Measurements from ENCODE around the gene ARHGAP22.
A peak's percentile ranks its signal among the peaks of the same experiment; 100 is the strongest.
"Not testable (repeated sequence)": the region's sequence is repeated elsewhere in the genome, so short reads cannot be mapped to it uniquely, and the experiment has no call there.

The ARHGAP22 gene

GRCh38 chr10:48604991-48605508, at the start of gene ARHGAP22:
TSS of gene ARHGAP22 (minus strand) at chr10:48605073. CDS start at chr10:48604796, 277 bp downstream.
- peak; percentile 87 for DNase-seq (ENCODE audit: low spot score)

- no peak for DNase-seq (ENCODE audit: low spot score)
These were observed 49.2 kb upstream of the ARHGAP22 start for GRCh38 chr10:48653944-48654698.

GRCh38 chr10:48653347-48653746, 48.5 kb upstream of the ARHGAP22 start:
- DNase-seq (ENCODE audit: low spot score): no peak

DNA sequence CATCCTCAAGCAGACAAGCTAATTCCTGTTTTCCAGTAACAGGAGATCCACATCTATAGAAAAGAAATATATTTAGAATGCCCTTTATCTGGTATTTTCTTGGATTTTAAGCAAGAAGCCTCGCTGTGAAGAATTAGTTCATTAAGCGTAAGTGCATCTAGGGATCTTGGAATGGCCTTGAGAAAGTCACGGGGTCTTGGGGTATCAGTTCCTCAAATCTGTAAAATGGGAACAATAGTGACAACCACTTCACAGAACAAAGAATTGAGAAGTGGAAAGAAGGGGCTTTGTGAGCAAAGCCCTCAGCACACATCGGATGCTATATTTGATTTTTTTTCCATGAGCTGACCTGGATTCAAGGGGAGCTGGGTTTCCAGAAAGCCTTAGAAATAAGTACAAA, 47.5 kb upstream of the ARHGAP22 start:
- DNase-seq (ENCODE audit: low spot score): no peak

- no peak for DNase-seq (ENCODE audit: low spot score)
These were observed 47.0 kb upstream of the ARHGAP22 start for GRCh38 chr10:48651839-48652238.

DNA sequence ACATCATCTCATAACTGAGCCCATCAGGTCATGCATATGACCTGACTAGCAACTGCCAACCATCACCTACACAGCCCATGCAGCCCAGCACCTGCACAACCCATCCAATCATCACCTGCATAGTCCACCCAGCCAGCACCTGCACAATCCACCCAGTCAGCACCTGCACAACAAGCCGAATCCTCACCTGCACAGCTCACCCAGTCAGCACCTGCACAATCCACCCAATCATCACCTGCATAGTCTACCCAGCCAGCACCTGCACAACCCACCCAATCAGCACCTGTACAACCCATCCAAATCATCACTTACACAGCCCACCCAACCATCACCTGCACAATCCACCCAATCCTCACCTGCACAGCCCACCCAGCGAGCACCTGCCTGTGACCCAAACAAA, 46.4 kb upstream of the ARHGAP22 start:
- no peak for DNase-seq (ENCODE audit: low spot score)

DNA sequence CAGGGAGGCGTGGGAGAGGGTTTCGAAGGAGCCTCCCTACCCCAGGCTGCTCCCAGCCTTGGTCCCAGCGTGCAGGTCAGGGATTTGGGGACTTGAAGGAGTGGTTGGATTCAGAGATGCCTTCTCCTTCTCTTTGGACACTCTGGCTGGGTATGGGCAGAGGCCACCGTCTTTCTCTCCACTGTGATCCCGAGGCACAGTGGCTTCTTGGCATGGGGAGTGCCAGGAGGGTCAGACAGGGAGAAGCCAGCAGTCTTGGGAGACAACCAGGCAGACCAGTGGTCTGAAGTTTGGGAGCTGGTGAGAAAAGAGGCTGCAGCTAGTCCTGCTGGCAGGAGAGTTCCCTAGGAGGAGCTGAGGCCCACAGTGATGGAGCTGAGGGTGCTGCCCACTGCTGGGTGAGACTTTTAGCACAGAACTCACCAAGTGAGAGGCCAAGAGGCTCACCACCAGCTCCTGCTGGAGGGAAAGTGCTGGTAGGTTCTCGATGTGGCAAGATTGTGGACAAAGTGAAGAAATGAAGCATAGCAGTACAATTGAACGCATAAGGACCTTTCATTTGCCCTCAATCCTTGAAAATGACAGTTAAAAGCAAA, 44.6 kb upstream of the ARHGAP22 start:
- DNase-seq (ENCODE audit: low spot score): peak; percentile 43

GRCh38 chr10:48648172-48648942, 43.5 kb upstream of the ARHGAP22 start:
- no peak for DNase-seq (ENCODE audit: low spot score)

GRCh38 chr10:48647073-48647472, 42.2 kb upstream of the ARHGAP22 start:
- not testable (repeated sequence) for DNase-seq (ENCODE audit: low spot score)

GRCh38 chr10:48645600-48645999, 40.7 kb upstream of the ARHGAP22 start:
- DNase-seq (ENCODE audit: low spot score): no peak

- not testable (repeated sequence) for DNase-seq (ENCODE audit: low spot score)
These were observed 36.3 kb upstream of the ARHGAP22 start for GRCh38 chr10:48641099-48641690.

GRCh38 chr10:48640326-48640725, 35.5 kb upstream of the ARHGAP22 start:
- no peak for DNase-seq (ENCODE audit: low spot score)

DNA sequence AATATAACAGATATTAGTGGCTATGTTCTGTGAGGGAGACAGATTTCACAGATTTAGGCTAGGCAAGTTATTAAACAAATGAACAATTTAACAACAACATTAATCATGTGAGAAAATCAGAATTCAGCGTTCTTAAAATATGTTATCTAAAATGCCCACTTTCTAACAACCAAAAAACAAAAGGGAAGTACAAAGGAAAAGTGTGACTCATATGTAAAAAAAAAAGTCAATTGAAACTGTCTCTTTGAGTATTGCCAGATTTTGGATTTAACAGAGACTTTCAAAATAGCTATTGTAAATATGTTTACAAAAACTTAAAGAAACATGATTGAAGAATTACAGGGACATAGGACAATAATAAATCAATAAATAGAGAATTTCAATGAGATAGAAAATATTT, 34.8 kb upstream of the ARHGAP22 start:
- no peak for DNase-seq (ENCODE audit: low spot score)

- no peak for DNase-seq (ENCODE audit: low spot score)
These were observed 34.1 kb upstream of the ARHGAP22 start for GRCh38 chr10:48638739-48639527.

GRCh38 chr10:48638158-48638557, 33.3 kb upstream of the ARHGAP22 start:
- DNase-seq (ENCODE audit: low spot score): no peak

GRCh38 chr10:48636901-48637300, 32.0 kb upstream of the ARHGAP22 start:
- DNase-seq (ENCODE audit: low spot score): no peak

DNA sequence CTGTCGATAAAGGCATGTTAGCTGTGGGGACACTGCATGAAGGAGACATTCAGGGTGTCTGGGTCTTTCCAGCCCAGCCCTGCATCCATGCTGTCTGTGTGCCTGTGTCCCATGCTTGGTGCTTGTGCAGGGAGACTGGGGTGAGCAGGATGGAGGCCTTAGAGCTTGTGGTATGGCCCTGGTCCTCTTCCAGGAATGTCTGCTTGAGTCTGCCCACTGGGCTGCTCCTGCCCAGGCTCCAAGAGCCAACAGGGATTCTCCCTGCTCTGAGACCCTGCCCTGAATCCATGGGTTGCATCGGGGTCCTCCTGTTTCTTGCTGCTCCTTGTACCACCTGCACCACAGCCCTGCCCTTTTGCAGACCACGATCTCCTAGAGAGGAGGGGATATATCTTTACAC, 31.4 kb upstream of the ARHGAP22 start:
- DNase-seq (ENCODE audit: low spot score): no peak

- no peak for DNase-seq (ENCODE audit: low spot score)
These were observed 30.2 kb upstream of the ARHGAP22 start for GRCh38 chr10:48634984-48635557.

DNA sequence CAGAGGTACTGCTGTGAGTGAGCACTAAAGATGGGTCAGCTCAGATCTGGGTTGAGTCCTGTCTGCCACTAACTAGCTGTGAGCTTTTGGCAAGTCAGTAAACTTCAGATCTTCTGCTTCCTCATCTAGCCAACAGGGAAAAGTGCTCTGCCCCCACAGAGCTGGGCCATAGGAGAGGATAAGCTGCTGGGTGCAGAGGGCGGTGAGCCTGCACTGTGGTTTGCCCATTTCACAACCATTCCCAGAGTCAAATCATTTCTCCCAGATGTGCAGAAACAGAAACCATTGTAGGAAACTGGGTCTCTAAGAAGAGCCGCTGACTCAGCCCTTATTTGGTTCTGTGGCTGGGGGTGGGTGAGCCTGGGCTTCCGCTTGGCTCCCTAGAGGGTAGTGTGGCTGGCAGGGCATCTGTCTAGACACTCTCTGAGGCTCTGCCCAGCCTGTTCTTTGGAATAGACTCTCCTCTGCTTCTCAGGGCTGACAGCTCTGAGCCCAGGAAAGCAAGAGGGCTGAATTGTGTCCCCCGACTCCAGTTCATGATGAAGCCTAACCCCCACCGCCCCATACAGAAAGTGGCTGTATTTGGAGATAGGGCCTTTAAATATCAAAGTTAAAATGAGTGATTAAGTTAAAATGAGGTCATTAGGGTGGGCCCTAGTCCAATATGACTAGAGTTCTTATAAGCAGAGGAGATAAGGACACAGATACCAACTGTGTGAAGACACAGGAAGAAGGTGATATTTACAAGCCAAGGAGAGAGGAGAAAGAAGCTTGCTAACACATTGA, 29.5 kb upstream of the ARHGAP22 start:
- peak; percentile 88 for DNase-seq (ENCODE audit: low spot score)
